Mucosa of descending colon (tissue), 3 donors: Measurements from ENCODE around the gene GALNT10. TPM values are rescaled to one million over a fixed set of nuclear protein-coding genes. Genes with fewer than 3 reads are reported as not detected.

Experiments used
- ATAC-seq: fragments of 200-7000 bp; cut with Tn5 transposase; one replicate; pipeline ENCODE4 v1.9.1; 2020; ENCODE audit warnings: mild to moderate bottlenecking, moderate library complexity
- DNase-seq, 3 donors: peaks; one replicate each; pipeline ENCODE4 v3.0.0-alpha.2; 2020
- H3K36me3 ChIP-seq: fragments of 200-600 bp; one replicate; pipeline ENCODE4 v1.8.0; 2021; ENCODE audit warnings: low read depth, mild to moderate bottlenecking
- H3K4me1 ChIP-seq: fragments of 200-600 bp; one replicate; pipeline ENCODE4 v1.8.0; 2021; ENCODE audit warnings: low read depth, mild to moderate bottlenecking
- H3K4me3 ChIP-seq: fragments of 200-600 bp; one replicate; pipeline ENCODE4 v1.8.0; 2021; ENCODE audit warnings: mild to moderate bottlenecking
- H3K9me3 ChIP-seq: fragments of 200-600 bp; one replicate; pipeline ENCODE4 v1.8.0; 2021; ENCODE audit warnings: mild to moderate bottlenecking
- CTCF ChIP-seq: fragments of 200-600 bp; IDR thresholded peaks from one replicate; pipeline ENCODE4 v1.8.0; 2022; ENCODE audit warnings: antibody characterized with exemption, mild to moderate bottlenecking
- intact Hi-C, 2 donors: fragments of 100-400 bp; cut with DNase I in 1 of 2; cut with micrococcal nuclease in 1 of 2; formaldehyde crosslinking; loops; one replicate each; pipeline versions ENCODE4 v1.11.0 to v1.11.1; 2022; cut with DNase I, micrococcal nuclease
- total RNA-seq, 3 donors: library from RNA; stranded (reverse); fragmentation: NEBNext Ultra II Directional in 2 of 3; extraction: Animal tissue kit (Norgen Biotek cat#: 25700) in 2 of 3; gene quantifications; one replicate each; pipeline versions ENCODE4 v1.2.1 to v1.2.4, GENCODE V29; 2021 to 2023
- donor health status: DM: no; HTN: no; CAD: no; lungs with moderate emphysema.
- donor health status: DM: no; HTN: no; CAD: no.
- donor health status: DM: no; HTN: yes; CAD: no.

Gene GALNT10
- total RNA-seq, 3 donors from 2014 or later: 38.5 to 51.5 (median 41.4) TPM

GRCh38 chr5:154408811-154409210 is 218.3 kb downstream of the GALNT10 start:
- no peak overlapping the region for H3K4me3 ChIP-seq
- DNase-seq: no peak
- no peaks in the 10 kb centered on the region for H3K9me3 ChIP-seq
- ATAC-seq: no peak
- TF ChIP-seq CTCF: no peak
- H3K4me1 ChIP-seq: peaks cover 8% of the 10 kb centered on the region
- intact Hi-C loops: loop anchor here (5.0 to 10.0 kb wide), 3 partner anchors 224 to 337 kb away; no protein-coding TSS in a partner anchor
- no peaks in the 10 kb centered on the region for H3K36me3 ChIP-seq

GRCh38 chr5:154409230-154409840 is 218.8 kb downstream of the GALNT10 start:
- no peak for ATAC-seq
- no peak for DNase-seq
- H3K4me1 ChIP-seq: peaks cover 8% of the 10 kb centered on the region
- no peak for TF ChIP-seq CTCF
- no peak overlapping the region for H3K4me3 ChIP-seq
- intact Hi-C loops: loop anchor here (5.0 to 10.0 kb wide), 3 partner anchors 225 to 337 kb away; no protein-coding TSS in a partner anchor
- no peaks in the 10 kb centered on the region for H3K36me3 ChIP-seq
- no peaks in the 10 kb centered on the region for H3K9me3 ChIP-seq

- no peak for TF ChIP-seq CTCF
- intact Hi-C loops: no loop called here
- H3K4me3 ChIP-seq: no peak overlapping the region
- DNase-seq: no peak
- peaks cover 6% of the 10 kb centered on the region for H3K4me1 ChIP-seq
- H3K9me3 ChIP-seq: no peaks in the 10 kb centered on the region
- ATAC-seq: no peak
- H3K36me3 ChIP-seq: no peaks in the 10 kb centered on the region
These were observed 219.5 kb downstream of the GALNT10 start for GRCh38 chr5:154410008-154410407.

GRCh38 chr5:154410786-154411185 is 220.3 kb downstream of the GALNT10 start:
- ATAC-seq (no peak), DNase-seq (no peak)
- no peak for TF ChIP-seq CTCF
- Histone ChIP-seq H3K36me3 (no peaks in the 10 kb centered on the region), H3K4me1 (no peaks in the 10 kb centered on the region), H3K4me3 (no peak overlapping the region), H3K9me3 (no peaks in the 10 kb centered on the region)
- intact Hi-C loops: no loop called here

- Histone ChIP-seq H3K9me3 (no peaks in the 10 kb centered on the region), H3K36me3 (no peaks in the 10 kb centered on the region), H3K4me3 (no peak overlapping the region), H3K4me1 (no peaks in the 10 kb centered on the region)
- DNase-seq (no peak), ATAC-seq (no peak)
- intact Hi-C loops: no loop called here
- TF ChIP-seq CTCF: no peak
These were observed 220.8 kb downstream of the GALNT10 start for GRCh38 chr5:154411338-154411737.

- intact Hi-C loops: no loop called here
- no peak for ATAC-seq
- DNase-seq: no peak
- no peaks in the 10 kb centered on the region for H3K9me3 ChIP-seq
- H3K4me3 ChIP-seq: no peak overlapping the region
- TF ChIP-seq CTCF: no peak
- no peaks in the 10 kb centered on the region for H3K4me1 ChIP-seq
- no peaks in the 10 kb centered on the region for H3K36me3 ChIP-seq
These were observed 221.8 kb downstream of the GALNT10 start for GRCh38 chr5:154412316-154412715.
